H54 (cell line): ENCODE results near the gene LRMDA.

Source experiments
- DNase-seq: peaks from one replicate; pipeline ENCODE4 v3.0.0; 2011; ENCODE audit warnings: low spot score, mixed read lengths; ENCODE audit not compliant: insufficient read length
- FAIRE-seq: peaks from 3 replicates; lab custom pipeline; 2011; peaks lifted over from hg19 to GRCh38; lab: Jason Lieb, UNC
- POLR2A ChIP-seq: IDR thresholded peaks from 2 replicates; pipeline ENCODE4 v1.6.1; 2011; ENCODE audit warnings: low read depth, mild to moderate bottlenecking, low read length

Gene LRMDA

GRCh38 chr10:76029782-76030181, 598.4 kb downstream of the LRMDA start:
- TF ChIP-seq POLR2A: no peak
- FAIRE-seq (no peak), DNase-seq (no peak)

GRCh38 chr10:76031099-76031498, 599.7 kb downstream of the LRMDA start:
- TF ChIP-seq POLR2A: no peak
- FAIRE-seq (no peak), DNase-seq (no peak)

GRCh38 chr10:76031769-76032699, 600.6 kb downstream of the LRMDA start:
- FAIRE-seq (no peak), DNase-seq (no peak)
- no peak for TF ChIP-seq POLR2A

GRCh38 chr10:76032700-76033039, 601.2 kb downstream of the LRMDA start:
- FAIRE-seq (no peak), DNase-seq (no peak)
- no peak for TF ChIP-seq POLR2A

- no peak for TF ChIP-seq POLR2A
- FAIRE-seq (no peak), DNase-seq (no peak)
These were observed 602.2 kb downstream of the LRMDA start for GRCh38 chr10:76033457-76034196.

- FAIRE-seq: no peak
These were observed 603.2 kb downstream of the LRMDA start for GRCh38 chr10:76034353-76035205.

GRCh38 chr10:76035206-76036110, 604.0 kb downstream of the LRMDA start:
- no peak for DNase-seq
- no peak for FAIRE-seq
- TF ChIP-seq POLR2A: no peak

More at GRCh38 chr10:76034353-76035205, 603.2 kb downstream of the LRMDA start:
- DNase-seq: no peak
- no peak for TF ChIP-seq POLR2A

- TF ChIP-seq POLR2A: no peak
- no peak for FAIRE-seq
- peak; percentile 78 for DNase-seq
These were observed 604.9 kb downstream of the LRMDA start for GRCh38 chr10:76036111-76036940.

GRCh38 chr10:76036962-76037361, 605.5 kb downstream of the LRMDA start:
- DNase-seq: no peak
- no peak for FAIRE-seq
- TF ChIP-seq POLR2A: no peak

GRCh38 chr10:76037531-76038155, 606.2 kb downstream of the LRMDA start:
- TF ChIP-seq POLR2A: no peak
- DNase-seq: no peak
- no peak for FAIRE-seq

GRCh38 chr10:76038696-76039095, 607.3 kb downstream of the LRMDA start:
- no peak for TF ChIP-seq POLR2A
- FAIRE-seq (no peak), DNase-seq (no peak)
